Transverse colon (tissue), 4 donors: ENCODE measurements around the gene RNPEPL1.

ENCODE experiments used
- CTCF ChIP-seq, 5 experiments: fragments of 200-600 bp in 3 of 5; fragments of 450-650 bp in 2 of 5; sonication (generic) in 3 of 5; IDR thresholded peaks; 1 replicate in 2 of 5; 2 replicates in 3 of 5; pipeline ENCODE4 v1.5.1; 2016 to 2017; ENCODE audit warnings: antibody characterized with exemption in 5 of 5, inconsistent platforms in 3 of 5, mild to moderate bottlenecking in 2 of 5, moderate library complexity in 1 of 5
- EP300 ChIP-seq: sonication (generic); formaldehyde crosslinking; IDR thresholded peaks from one replicate; pipeline ENCODE4 v1.6.1; 2017; ENCODE audit warnings: antibody characterized with exemption, low read depth
- POLR2A ChIP-seq: fragments of 450-650 bp; IDR thresholded peaks from one replicate; pipeline ENCODE4 v1.6.1; 2016; ENCODE audit warnings: antibody characterized with exemption, mild to moderate bottlenecking, moderate library complexity
- POLR2AphosphoS5 ChIP-seq, 3 donors: sonication (generic); formaldehyde crosslinking; IDR thresholded peaks; one replicate each; pipeline ENCODE4 v1.6.1; 2016; ENCODE audit warnings: antibody characterized with exemption in 3 of 3

- no peak for TF ChIP-seq EP300
- no peak for TF ChIP-seq POLR2A
- TF ChIP-seq CTCF (IDR thresholded peaks at IDR 0.05): no peak
- no peak for TF ChIP-seq POLR2AphosphoS5 (IDR thresholded peaks at IDR 0.05)
These were observed 52.6 kb downstream of the RNPEPL1 start for GRCh38 chr2:240620859-240621258.
